H54 (cell line): ENCODE measurements around the gene UCHL5.

Experiments
- DNase-seq: peaks from one replicate; pipeline ENCODE4 v3.0.0; 2011; ENCODE audit warnings: low spot score, mixed read lengths; ENCODE audit not compliant: insufficient read length
- FAIRE-seq: peaks from 3 replicates; lab custom pipeline; 2011; peaks lifted over from hg19 to GRCh38; lab: Jason Lieb, UNC
- POLR2A ChIP-seq: IDR thresholded peaks from 2 replicates; pipeline ENCODE4 v1.6.1; 2011; ENCODE audit warnings: low read depth, mild to moderate bottlenecking, low read length

Gene UCHL5

GRCh38 chr1:193059282-193060114 lies at the start of gene UCHL5, which contains the start of gene RO60:
TSS of gene UCHL5 (minus strand) at chr1:193059360. CDS start at chr1:193059260, 100 bp downstream.
TSS of gene RO60 (plus strand) at chr1:193059612. CDS start at chr1:193069055, 9,443 bp downstream.
- peak; percentile 90 for TF ChIP-seq POLR2A
- peak; percentile 80 for FAIRE-seq
- DNase-seq, result peak; percentile 82

- TF ChIP-seq POLR2A, result no peak
- FAIRE-seq, result no peak
- no peak for DNase-seq
Observed at GRCh38 chr1:193108471-193108870, 49.3 kb upstream of the UCHL5 start.

DNA sequence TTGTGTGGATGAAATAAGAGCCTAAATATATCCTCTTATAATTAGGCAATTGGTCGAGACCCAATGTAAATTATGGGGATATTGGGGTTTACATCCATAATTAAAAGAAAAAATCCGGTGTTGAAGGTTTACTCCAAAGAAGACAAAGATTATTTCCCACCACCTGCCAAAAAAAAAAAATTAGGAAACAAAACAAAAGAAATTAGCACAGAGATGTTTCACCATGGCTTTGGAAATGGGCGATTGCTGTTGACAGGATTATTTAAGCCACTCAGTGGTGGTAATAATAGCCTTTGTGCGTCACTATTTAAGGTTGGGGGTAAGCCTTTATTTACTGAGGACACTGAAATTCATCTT lies 46.6 kb upstream of the UCHL5 start:
- FAIRE-seq (no peak), DNase-seq (no peak)
- TF ChIP-seq POLR2A, result no peak

DNA sequence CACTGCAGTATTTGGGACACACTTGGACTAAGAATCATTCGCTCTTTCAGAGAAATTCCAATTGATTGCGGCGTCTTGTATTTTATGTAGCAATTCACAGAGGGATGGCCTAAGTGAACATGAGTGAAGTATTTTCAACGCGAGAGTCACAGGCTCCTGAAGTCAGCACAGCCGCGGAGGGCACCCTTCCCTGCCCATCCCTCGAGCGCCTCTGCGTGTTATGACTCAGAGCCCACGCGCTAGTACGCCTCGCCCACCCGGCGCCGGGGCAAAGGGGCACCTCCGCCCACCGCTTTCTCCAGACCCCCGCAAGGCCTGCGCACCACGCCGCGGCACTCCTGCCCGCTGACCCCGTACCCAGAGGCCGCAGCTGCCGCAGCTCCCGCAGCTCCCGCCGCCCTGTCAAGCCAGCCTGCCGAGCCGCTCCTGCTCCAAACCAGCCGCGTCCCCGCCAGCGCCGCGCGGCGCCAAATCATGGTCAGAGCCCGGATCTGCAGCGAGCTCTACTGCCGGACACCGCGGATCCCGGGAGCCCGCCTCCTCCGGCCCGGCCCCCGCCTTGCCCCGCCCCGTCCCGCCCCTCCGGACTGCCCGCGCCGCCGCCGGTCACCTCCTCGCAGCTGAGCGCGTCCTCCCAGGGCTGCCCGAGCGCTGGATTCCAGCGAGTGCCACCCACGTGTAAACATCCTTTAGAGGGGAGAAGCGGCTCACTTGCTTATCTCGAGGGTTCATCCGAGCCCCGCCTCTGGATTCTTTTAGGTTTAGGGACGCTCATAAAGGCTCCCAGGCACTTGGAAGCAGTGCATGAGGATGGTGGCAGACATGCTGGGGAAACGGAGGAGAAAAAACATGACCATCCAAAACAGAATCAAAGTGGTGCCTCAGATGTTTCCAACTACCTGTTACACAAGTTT lies 46.0 kb upstream of the UCHL5 start, which contains the start of gene GLRX2:
Gene GLRX2, minus strand, starts transcription at position 508 of the 914 bp plus-strand sequence. Its CDS starts 32 bp downstream, at position 476.
- DNase-seq (peak; percentile 80), FAIRE-seq (no peak)
- TF ChIP-seq POLR2A, result peak; percentile 94

DNA sequence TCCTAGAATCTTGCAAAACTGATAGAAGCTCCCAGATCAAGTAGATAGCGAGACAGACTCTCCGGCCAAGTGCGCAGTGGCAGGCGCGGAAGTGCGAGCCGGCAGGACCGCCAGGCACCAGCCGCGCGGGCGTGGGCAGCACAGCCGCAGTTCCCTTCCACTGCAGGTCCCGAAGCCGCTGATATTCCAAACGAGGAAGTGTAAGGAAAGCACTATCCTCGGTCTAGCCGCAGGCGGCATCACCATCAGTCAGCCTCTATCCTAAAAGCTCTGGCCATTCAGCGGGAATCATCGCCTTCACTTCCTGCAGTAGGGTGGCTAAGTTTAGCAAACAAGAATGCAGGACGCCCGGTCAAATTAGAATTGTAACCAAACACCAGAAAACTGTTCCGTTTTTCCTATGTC lies 45.3 kb upstream of the UCHL5 start:
- no peak for FAIRE-seq

GRCh38 chr1:193103759-193104501 lies 44.8 kb upstream of the UCHL5 start:
- TF ChIP-seq POLR2A, result no peak
- FAIRE-seq, result no peak
- DNase-seq, result no peak

More for the DNA sequence above, 45.3 kb upstream of the UCHL5 start:
- TF ChIP-seq POLR2A, result no peak; the same call in 1 of the 2 replicates
- peak; percentile 26 for DNase-seq

GRCh38 chr1:193102662-193103061 lies 43.5 kb upstream of the UCHL5 start:
- TF ChIP-seq POLR2A, result no peak
- DNase-seq (no peak), FAIRE-seq (no peak)

- FAIRE-seq (no peak), DNase-seq (no peak)
- no peak for TF ChIP-seq POLR2A
Observed at GRCh38 chr1:193094112-193094511, 35.0 kb upstream of the UCHL5 start.

DNA sequence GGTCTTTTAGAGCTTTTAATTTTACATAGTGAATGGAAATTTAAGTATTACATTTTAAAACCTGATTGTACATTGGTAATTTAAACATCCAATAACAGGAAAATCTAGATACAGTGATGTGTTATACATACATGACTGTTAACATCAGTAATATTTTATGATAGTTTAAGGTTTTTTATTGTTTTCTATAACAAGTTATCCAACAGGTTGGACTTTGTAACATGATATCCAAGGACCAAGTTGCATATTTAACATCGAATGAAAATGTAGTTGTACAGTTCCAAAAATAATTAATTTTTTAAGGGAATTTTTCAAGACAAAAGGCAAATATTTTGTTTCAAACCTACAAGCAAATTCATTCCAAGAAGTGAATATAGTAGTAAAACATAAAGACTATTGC lies 31.7 kb upstream of the UCHL5 start:
- no peak for TF ChIP-seq POLR2A
- FAIRE-seq (no peak), DNase-seq (no peak)

- FAIRE-seq (no peak), DNase-seq (no peak)
- no peak for TF ChIP-seq POLR2A
Observed at GRCh38 chr1:193087893-193088292, 28.7 kb upstream of the UCHL5 start.

DNA sequence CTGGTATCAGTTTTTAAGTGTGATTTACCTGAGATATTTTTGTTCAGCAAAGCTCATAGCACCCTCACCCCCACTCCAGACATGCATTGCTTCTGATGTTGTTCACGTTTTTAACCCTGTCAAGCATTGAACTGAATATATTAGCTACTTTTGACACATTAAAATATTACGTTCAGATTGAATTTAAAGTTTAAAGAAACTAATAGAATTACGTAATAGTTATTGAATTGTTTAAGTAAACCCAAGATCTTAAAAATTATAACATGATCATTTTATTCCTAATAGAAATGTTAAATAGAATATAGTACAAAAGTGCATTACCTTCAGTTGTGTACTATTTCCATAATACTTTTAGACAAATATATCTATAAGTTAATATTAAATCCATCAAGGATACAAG lies 27.2 kb upstream of the UCHL5 start:
- TF ChIP-seq POLR2A, result no peak
- no peak for FAIRE-seq
- no peak for DNase-seq

- TF ChIP-seq POLR2A, result no peak
- FAIRE-seq (no peak), DNase-seq (no peak)
Observed at GRCh38 chr1:193085263-193085662, 26.1 kb upstream of the UCHL5 start.

DNA sequence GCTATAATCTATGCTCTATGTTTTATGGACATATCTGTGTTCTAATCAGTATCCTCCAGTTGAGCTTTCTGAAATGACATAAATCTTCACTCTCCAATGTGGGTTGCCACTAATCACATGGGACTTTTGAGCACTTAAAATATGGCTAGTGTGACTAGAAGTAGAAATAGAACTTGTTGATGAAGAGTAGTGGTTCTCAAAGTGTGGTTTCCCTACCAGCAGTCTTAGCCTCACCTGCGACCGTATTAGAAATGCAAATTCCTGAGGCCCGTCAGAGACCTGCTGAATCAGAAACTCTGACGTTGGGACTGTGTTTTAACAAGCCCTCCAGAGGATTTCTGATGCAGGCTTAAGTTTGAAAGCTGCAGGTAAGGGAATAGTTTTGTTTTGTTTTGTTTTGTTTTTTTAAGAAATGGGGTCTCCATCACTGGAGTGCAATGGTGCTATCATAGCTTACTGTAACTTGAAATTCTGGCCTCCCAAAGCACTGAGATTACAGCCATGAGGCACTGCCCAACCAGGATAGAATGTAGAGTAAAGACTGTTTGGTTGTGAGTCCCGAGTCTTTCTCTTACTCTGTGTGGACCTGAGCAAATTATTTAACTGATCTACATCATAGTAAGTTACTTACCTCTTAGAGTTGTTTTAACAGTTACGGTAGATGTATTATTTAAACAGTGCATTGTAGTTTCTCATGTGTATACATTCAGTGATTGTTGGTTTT lies 24.4 kb upstream of the UCHL5 start:
- TF ChIP-seq POLR2A, result no peak
- no peak for FAIRE-seq
- no peak for DNase-seq
